Fibroblast of lung (primary cell): Measurements from ENCODE around the gene THOC1.

ENCODE experiments used
- CTCF ChIP-seq, 2 donors: IDR thresholded peaks in 1 of 2; conservative IDR thresholded peaks in 1 of 2; 1 replicate in 1 of 2; 2 replicates in 1 of 2; pipeline ENCODE4 v1.5.1; 2011 to 2012; ENCODE audit warnings: low read length in 2 of 2, control low read depth in 1 of 2, inconsistent platforms in 1 of 2, low read depth in 1 of 2, mild to moderate bottlenecking in 1 of 2
- EZH2 ChIP-seq: IDR thresholded peaks from 2 replicates; pipeline ENCODE4 v1.5.1; 2012; ENCODE audit warnings: low read length, control low read depth, mild to moderate bottlenecking; ENCODE audit errors: missing control alignments

- TF ChIP-seq CTCF (conservative IDR thresholded peaks at IDR 0.05 in 1 of 2, IDR thresholded peaks at IDR 0.05 in 1 of 2; ENCODE audit: low read depth in 1 of 2, low read length in 2 of 2) (no peak), EZH2 (no peak)
Measured at GRCh38 chr18:274313-274712, 6.5 kb upstream of the THOC1 start.
